NCI-H1092 treated with DMSO at 0.1 percent for 48 hours (cell line): ENCODE data around the gene ANKH.

Experiments used
- DNase-seq: peaks from one replicate; lab custom pipeline; 2025; lab: John Stamatoyannopoulos, UW

ANKH gene

GRCh38 chr5:14713476-14714390, 157.8 kb downstream of the ANKH start:
- DNase-seq, result no peak

DNA sequence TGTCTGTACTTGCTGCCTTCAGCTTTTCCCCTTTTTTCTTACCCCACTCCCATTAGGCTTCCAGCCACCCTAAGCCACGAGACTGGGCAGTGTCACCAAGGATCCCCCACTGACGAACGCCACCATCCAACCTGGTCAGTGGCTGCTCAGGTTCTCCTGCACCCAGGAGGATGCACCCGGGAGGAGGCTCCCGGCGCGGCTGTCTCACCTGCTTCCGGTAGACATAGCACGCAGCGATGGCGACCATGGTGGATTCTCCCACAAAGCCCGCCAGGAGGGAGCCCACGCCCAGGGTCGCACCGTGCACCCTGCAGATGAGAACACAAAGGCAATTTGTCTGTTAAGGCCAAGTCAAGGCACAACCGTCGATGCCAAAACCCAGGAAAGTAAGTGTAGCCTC, 158.9 kb downstream of the ANKH start:
- DNase-seq, result no peak

GRCh38 chr5:14712131-14712530, 159.4 kb downstream of the ANKH start:
- DNase-seq, result no peak

DNA sequence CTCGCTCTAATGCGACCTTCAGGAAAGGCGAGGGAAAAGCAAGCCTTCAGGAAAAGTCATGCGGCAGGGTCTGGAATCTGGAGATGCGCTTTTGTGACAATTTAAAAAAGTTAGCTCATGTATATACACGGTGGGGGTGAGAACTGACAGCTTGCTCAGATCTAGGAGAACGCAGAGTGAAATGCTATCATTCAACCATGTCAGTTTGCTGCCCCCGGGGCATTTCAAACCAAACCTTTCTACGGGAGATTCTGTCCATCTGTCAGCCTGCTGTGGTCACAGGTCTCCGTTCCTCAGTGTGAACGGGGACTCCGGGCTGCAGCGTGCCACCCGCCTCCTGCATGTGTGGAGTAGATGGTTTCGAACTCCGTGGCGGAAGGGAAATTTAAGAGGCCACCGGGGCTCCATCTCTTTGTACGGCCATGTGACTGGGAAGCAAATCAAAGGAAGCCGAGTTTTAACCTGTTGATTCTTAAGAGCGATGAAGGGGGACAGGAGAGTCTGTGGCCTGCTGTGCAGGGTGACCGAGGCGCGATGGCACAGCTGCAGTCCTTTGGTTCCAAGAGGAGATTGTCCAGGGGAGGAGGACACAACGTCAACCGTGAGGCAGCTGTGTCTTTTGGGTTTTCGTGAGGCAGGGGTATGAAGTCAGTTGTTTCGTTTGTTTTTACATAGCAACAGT, 161.1 kb downstream of the ANKH start:
- DNase-seq, result no peak

DNA sequence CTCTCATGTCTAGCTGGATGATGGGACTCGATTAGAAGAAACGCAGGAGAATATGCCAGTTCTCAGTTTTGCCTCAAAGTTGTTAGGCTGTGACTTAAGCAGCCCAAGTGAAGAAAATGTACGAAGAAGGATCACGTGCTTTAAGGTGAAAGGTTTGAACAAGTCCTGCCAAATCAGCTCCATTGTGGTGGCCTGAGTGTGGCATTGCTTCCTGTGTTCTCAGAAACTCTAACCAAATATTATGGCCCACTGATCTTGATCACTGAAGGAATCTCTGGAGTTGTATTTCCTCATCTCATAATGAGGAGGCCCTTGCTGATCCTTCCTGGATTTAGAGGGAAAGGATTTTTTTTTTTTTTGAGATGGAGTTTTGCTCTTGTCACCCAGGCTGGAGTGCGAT, 163.0 kb downstream of the ANKH start:
- DNase-seq, result no peak

DNA sequence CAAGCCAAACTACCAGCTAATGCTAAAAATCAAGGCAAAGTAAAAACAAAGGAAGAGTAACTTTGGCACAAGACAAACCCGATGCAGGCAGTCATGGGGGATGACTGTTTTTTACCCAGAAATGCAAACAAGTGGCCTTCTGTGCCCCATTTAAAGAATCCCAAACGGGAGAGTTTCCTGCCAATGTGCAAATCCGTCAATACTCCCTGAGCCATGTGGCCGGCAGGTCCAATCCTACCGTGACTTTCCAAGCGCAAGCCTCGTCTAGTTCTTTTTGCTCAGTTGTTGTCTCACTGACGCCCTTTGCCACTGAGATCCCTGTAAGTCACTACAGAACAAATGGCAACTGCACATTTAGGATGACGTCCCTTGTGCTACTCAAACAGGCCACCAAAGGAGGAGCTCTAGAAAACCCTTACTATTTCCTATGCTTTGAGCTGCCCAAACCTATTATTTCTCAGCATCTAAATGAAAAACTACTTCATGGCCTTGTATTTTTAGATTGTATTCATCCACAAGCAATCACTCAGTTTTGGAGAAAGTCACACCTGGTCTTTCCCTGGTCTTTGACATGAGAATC, 163.7 kb downstream of the ANKH start:
- no peak for DNase-seq

- DNase-seq, result no peak
These were observed 165.0 kb downstream of the ANKH start for GRCh38 chr5:14706615-14707021.

- no peak for DNase-seq
These were observed 166.0 kb downstream of the ANKH start for GRCh38 chr5:14705556-14705955.

DNA sequence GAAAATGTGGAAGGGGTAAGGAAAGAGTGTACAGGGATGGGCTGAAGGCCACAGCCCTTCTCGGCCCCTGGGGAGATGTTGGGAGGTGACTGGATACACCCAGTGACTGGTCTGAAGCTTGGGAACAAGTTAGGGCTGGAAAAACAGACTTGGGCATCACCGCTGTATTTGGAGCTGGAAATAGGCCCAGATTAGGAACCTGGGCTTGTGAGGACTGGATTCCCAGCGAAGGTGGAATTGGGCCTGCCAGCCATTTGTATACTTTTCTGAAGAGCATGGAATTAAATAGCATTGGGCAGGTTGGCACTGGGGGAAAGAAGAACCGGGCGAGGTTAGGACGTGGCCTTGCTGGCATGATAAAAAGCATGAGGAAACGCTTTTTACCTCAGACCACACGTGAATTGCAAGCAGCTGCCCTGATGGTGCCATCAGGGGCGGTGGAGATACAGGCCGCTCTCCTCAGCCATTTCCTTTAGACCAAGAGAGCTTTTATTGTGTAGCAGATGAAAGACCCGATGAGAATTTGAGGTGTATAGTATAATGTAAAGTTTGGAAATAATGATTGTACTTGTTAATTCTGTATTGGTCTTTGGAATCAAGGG, 169.2 kb downstream of the ANKH start:
- DNase-seq, result no peak

DNA sequence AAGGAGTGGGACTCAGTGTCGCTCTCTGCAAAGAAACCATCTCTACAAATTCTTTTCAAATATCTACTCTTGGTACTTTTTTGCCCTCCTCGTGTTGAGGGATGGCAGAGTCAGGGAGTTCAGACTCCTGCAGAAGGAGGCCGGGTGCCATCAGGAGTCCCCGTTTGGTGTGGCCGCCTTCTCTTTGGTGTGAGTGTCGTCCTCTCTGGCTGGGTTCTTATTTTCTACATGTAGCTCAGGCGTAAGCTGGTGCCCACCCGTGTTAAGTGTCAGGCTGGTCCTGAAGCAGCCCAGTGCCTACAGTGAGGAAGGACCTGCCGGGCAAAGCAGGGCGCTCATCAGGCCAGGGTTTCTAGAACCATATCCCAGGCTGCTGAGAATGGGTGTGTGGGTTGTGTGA, 170.0 kb downstream of the ANKH start:
- DNase-seq, result no peak

GRCh38 chr5:14700478-14701436, 170.8 kb downstream of the ANKH start:
- DNase-seq, result no peak

DNA sequence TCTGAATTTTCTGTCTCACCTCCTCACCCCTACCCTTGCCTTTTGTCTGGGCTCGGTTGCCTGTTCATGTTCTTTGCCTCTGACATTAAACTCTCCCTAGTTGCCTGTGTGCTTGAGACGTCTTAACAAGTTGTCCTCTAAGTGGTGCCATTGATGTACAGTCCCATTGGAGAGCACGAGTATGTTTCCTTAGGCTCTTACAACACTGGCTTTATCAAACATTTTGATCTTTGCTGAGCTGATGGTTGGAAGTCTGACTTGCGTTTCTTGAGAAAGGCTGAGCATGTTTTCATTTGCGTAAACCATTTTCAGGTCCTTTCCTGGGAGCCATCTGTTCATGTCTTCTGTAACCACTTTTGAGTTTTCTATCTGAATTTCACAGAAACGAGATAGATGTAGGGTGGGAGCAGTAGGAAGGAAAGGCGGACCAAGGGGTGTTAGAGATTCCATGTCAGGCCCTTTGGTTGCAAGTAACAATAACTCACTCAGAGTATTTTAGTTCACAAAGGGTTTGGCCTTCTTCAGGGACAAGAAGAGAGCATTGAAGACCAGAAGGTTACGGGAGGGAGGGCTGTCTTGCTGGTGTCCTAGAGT, 171.7 kb downstream of the ANKH start:
- DNase-seq, result no peak

DNA sequence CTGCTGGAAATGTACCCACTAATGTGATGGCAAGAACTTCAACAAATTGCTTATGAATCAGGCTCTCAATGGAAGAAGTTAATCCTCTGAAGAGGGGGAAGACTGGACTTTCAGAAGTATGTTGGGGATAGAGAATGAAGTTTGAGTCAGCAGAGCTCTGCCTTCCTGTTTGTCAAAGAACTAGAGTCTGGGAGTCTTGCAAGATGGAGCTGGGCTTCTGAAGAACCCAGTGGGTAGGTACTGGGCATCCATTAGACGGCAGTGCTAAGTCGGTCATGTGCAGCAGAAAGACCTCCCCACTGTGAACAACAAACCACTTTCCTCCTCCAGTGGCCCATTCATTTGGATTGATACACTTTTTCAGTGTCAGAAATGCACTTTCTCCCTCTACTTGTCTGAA, 172.4 kb downstream of the ANKH start:
- DNase-seq, result no peak

- no peak for DNase-seq
These were observed 173.1 kb downstream of the ANKH start for GRCh38 chr5:14698495-14698894.

- no peak for DNase-seq
These were observed 174.7 kb downstream of the ANKH start for GRCh38 chr5:14696851-14697250.

- no peak for DNase-seq
These were observed 175.5 kb downstream of the ANKH start for GRCh38 chr5:14696057-14696456.

DNA sequence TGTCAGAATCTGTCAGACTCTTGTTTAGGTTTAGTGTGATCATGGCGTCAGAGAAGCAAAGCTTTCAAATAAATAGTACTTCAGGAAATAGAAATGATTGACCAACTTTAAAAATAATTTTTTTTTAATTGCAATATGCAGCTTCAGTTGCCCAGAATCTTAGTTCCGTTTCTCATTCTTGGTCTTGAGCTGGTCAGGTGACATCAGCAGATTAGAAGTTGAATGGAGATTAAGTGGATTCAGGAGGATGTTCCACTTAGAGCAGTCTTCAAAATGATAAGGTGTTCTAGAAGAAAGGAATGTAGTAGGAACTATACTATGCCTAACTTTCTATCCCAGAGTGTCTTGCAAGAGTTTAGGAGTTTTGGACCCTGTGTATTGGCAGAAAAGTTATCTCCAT, 176.4 kb downstream of the ANKH start:
- no peak for DNase-seq

- no peak for DNase-seq
These were observed 178.5 kb downstream of the ANKH start for GRCh38 chr5:14693070-14693469.

DNA sequence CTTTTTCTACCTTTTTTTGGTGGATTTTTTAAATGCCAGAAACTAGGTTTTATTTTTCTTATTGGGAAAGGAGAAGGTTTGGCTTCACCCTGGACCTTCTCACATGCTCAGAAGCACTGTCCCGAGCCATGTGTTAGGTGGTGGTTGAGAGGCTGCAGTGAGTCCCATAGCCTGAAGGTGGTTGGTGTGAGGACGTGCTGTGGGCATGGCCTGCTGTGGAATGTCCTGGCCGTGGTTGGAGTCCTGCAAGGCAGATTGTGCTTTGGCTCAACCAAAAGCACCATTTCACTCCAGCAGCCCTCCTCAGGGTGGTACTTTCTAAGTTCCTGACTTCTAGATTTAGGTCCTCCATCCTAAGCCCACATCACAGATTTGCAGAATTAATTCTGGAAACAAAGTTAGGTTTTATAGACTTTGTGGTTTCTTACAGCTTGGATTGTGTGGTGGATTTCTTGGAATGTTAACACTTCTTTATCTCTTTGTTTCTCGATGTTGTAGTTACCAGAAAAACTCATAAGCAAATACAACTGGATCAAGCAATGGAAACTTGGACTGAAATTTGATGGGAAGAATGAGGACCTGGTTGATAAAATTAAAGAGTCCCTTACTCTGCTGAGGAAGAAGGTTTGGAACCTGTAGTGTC, 184.4 kb downstream of the ANKH start:
- DNase-seq, result no peak

DNA sequence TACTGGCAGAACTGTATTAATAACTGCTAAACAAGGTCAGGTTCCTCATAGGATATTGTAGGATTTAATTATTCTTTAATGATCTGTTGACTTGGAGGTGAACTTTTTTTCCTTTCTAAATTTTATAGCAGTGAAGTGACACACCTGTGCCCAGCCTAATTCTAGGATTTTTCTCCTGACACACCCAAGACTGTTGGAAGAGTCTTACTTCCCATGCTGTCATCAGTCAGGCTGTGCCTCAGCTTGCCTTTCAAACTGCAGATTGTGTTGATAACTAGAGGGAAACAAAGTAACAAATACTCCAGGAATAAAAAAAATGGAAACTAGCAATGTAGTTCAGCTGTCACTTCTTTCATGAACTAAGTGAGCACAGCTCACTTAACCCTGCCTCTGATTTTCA, 185.1 kb downstream of the ANKH start:
- no peak for DNase-seq

DNA sequence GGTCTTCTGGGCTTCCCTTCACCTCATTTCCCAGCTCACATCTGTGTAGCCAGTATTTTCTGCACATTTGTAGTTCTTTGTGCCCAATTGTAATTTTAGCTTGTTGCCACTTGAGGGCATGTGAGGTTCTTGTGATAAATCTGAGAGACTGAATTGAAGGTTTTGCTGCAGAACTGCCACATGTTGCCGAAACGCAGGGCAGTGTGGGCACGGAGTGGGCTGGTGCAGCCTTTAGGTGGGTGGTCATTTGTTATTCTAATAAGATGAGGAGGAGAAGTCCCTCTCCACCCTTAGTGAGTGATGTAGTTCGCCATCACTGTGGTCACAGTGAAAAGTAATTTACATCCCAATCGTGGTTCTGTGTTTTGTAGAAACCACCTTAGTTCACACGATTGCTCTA, 185.8 kb downstream of the ANKH start:
- DNase-seq, result peak; percentile 25
